SK-N-DZ (cell line): Measurements from ENCODE around the gene ARFGEF3. TPM values are rescaled to one million over a fixed set of nuclear protein-coding genes. Genes with fewer than 3 reads are reported as not detected.
"Not testable (repeated sequence)": the region's sequence is repeated elsewhere in the genome, so short reads cannot be mapped to it uniquely, and the experiment has no call there.

Experiments
- DNase-seq: peaks from one replicate; pipeline ENCODE4 v3.0.0-alpha.2; 2015; ENCODE audit warnings: low spot score
- polyA plus RNA-seq, 2 experiments: library from polyadenylated mRNA; depleted of rRNA; stranded (reverse); fragments of >200 nt; gene quantifications; 2 replicates each; pipeline ENCODE4 v1.2.3, GENCODE V29; 2014

Gene ARFGEF3, protein sequence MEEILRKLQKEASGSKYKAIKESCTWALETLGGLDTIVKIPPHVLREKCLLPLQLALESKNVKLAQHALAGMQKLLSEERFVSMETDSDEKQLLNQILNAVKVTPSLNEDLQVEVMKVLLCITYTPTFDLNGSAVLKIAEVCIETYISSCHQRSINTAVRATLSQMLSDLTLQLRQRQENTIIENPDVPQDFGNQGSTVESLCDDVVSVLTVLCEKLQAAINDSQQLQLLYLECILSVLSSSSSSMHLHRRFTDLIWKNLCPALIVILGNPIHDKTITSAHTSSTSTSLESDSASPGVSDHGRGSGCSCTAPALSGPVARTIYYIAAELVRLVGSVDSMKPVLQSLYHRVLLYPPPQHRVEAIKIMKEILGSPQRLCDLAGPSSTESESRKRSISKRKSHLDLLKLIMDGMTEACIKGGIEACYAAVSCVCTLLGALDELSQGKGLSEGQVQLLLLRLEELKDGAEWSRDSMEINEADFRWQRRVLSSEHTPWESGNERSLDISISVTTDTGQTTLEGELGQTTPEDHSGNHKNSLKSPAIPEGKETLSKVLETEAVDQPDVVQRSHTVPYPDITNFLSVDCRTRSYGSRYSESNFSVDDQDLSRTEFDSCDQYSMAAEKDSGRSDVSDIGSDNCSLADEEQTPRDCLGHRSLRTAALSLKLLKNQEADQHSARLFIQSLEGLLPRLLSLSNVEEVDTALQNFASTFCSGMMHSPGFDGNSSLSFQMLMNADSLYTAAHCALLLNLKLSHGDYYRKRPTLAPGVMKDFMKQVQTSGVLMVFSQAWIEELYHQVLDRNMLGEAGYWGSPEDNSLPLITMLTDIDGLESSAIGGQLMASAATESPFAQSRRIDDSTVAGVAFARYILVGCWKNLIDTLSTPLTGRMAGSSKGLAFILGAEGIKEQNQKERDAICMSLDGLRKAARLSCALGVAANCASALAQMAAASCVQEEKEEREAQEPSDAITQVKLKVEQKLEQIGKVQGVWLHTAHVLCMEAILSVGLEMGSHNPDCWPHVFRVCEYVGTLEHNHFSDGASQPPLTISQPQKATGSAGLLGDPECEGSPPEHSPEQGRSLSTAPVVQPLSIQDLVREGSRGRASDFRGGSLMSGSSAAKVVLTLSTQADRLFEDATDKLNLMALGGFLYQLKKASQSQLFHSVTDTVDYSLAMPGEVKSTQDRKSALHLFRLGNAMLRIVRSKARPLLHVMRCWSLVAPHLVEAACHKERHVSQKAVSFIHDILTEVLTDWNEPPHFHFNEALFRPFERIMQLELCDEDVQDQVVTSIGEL (N-terminal part only)
- polyA plus RNA-seq (2014; cell fraction: cytosol; rRNA removed): 3.7 and 4.1 TPM in 2 replicates
- 2.1 and 3.0 TPM in 2 replicates for polyA plus RNA-seq (2014; cell fraction: nucleus; rRNA removed)

DNA sequence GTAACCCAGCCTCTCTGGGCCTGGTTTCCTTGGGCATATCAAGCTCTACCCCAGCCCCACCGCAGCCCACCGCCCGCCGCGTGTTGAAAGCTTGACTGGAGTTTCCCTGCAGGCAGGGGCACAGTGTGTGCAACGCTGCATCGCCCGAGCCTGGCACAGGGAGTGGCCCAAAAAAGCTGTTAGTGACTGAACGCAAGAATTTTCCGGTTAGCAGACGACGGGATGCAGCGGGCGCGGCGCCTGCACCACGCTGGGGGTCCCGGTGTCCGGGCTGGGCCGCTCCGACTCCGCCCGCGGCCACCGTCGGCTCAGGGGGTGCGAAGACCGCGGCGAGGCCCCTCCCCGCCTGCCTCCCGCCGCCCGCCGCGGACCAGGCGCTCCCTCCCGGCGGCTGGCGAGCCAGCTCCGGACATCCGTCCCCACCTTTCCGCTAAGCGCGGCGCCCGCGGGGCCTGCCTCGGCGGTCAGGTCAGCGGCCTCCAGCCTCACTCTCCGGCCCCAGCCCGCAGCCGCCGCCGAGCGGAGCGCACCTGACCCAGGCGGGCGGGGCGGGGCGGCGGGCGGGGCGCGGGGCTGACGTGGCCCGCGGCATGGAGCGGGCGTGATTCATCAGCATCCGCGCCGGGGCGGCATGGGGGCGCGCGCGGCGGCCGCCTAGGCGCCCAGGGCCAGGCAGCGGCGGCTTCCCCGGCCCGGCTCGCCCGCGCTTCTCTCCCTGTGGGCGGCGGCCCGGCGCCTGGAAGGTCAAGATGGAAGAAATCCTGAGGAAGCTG is at the start of gene ARFGEF3:
TSS of gene ARFGEF3 (plus strand) at position 602 of the 773 bp plus-strand sequence. CDS start at position 750, 148 bp downstream.
- peak; percentile 10 for DNase-seq

DNA sequence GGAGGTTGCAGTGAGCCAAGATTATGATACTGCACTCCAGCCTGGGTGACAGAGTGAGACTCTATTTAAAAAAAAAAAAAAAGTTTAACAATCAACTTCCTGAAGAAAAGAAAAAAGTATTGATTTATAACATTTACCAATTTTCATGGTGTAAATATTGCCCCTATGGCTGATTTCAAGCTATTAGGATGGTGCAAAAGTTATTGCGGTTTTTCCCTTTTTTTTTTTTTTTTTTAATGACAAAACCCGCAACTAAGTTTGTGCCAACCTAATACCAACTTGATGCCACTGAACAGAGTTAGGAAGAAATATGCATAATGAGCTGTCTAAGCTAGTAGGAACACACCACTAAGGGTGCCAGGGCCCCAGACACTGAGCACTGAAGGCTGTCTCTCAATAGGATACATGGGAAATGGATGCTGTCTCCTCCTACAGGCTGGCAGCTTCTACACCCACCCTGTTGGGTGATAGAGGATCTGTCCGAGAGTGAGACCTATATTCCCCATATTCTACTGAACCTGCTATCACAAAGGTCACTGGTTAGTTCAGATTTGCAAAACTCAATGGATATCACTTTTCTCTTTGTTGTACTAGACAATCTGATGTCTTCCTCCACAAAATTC is 48.0 kb upstream of the ARFGEF3 start:
- DNase-seq: no peak

DNA sequence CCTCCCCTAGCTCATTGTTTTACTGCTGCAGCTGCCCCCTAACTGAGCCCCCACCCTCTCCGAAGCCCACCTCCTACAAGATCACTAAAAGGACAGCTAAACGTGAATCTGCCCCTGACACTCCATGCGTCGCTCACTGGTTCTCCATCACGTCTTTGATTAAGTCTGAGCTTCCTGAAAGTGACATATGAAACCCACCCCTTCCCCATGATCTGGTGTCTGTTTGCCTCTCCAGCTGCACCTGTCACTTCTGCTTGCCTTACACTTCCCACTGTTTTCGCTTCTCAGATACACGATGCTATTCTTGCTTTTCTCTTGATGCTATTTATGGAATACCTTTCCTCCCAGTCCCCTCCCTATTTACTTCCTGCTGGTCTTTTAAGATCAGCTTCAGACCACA is 46.5 kb upstream of the ARFGEF3 start:
- no peak for DNase-seq

DNA sequence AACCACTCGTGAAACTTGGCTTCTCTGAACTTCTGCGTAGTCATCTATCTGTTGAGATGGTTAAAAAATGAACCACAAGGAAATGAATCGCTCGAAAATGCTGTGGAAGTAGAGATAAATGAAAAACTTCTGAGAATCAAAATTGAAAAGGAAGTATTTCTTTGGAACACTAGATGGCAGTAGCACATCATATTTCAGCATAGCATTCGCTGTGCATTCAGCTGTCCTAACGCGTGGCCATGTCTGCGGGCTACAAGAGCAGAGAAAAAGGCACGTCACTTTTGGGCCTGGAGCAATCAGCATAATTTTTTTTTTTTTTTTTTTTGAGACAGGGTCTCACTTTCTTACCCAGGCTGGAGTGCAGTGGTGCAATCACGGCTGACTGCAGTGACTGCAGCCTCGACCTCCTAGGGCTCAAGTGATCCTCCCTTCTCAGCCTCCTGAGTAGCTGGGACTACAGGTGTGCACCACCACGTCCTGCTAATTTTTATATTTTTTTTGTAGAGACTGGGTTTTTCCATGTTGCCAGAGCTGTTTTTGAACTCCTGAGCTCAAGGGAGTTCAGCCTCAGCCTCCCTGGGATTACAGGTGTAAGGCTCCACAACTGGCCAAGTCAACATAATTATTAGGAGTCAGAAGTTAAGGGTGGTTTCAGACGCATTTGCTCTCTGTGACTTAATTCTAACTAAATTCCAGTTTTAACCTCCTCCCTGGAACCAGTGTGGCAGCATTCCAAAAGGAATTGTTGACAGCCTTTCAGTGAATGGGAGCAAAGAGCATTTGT is 45.7 kb upstream of the ARFGEF3 start:
- peak; percentile 70 for DNase-seq

DNA sequence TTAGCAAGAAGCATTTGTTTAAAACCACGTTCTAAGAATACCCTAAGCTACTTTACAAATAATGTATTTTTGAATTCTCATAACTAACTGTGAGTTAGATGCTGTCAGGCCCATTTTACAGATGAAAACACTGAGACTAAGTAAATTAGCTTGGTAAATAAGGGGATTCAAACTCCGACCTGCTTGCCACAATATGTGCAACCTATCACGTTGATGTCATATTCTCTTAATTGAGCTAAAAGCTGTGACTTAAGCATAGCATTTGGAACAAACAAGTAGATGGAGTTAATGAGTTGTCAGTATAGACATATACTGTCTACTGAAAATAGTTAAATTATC is 45.1 kb upstream of the ARFGEF3 start:
- no peak for DNase-seq

DNA sequence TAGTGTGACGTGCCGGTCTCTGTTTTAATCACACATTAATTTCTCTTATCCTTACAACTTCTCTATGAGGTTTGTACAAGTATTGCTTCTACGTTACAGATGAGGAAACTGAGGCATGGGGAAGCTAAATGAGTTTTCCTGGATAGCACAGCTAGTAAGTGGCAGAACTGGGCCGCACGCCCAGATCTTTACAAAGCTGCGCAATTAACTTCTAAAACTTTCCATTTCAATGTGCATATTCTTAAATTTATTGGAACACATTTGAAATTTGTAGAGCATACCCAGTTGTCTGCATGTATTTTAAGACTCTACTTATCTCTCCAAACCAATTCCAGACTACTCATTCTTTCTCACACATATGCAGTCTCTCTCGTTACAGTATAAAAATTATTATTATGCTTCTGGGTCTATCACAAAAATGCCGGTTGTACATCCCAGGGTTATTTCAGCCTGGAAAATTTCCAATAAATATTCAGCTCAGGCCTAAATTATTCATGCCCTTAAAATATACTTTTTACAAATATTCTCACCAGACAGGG is 44.3 kb upstream of the ARFGEF3 start:
- no peak for DNase-seq

DNA sequence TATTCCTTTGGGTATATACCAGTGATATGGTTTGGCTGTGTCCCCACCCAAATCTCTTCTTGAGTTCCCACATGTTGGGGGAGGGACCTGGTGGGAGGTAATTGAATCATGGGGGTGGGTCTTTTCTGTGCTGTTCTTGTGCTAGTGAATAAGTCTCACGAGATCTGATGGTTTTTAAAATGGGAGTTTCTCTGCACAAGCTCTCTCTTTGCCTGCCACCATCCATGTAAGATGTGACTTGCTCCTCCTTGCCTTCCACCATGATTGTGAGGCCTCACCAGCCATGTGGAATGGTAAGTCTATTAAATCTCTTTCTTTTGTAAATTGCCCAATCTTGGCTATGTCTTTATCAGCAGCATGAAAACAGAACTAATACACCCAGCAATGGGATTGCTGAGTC is 42.5 kb upstream of the ARFGEF3 start:
- not testable (repeated sequence) for DNase-seq

DNA sequence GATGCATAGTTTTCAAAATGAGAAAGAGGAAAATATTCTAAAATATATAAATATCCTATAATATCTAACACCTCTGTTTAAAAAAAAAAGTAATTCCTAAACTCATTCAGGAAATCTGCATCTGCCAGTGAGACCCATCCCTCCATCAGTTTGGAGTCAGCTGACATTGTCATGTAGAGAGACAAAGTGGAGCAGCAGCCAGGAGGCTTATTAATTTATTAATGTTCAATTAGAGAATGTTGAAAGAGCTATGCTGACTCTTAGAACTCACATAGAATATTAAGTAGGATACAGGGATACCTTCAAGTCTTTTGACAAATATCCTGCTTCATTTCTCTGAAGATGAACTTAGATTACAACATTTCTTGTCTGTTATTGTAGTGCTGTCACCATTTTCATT is 41.8 kb upstream of the ARFGEF3 start:
- no peak for DNase-seq

DNA sequence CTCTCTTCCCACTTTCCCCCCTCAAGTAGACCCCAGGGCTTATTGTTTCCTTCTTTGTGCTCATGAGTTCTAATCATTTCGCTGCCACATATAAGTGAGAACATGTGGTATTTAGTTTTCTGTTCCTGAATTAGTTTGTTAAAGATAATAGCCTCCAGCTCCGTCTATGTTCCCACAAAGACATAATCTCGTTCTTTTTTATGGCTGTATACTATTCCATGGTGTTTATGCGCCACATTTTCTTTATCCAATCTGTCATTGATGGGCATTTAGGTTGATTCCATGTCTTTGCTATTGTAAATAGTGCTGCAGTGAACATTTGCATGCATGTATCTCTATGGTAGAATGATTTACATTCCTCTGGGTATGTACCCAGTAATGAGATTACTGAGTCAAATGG is 37.6 kb upstream of the ARFGEF3 start:
- DNase-seq: no peak

DNA sequence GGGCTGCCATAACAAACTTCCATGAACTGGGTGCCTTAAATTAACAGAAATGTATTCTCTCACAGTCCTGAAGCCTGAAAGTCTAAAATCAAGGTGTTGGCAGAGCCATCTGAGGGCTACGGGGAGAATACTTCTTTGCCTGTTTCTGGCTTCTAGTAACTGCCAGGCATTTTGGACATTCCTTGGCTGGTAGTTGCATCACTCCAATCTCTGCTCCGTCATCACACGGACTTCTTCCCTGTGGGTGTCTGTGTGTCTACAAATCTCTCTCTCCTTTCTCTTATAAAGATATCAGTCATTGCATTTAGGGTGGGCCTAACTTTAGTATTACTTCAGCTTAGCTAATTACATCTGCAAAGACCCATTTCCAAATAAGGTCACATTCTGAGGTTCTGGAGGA is 33.6 kb upstream of the ARFGEF3 start:
- DNase-seq: no peak

DNA sequence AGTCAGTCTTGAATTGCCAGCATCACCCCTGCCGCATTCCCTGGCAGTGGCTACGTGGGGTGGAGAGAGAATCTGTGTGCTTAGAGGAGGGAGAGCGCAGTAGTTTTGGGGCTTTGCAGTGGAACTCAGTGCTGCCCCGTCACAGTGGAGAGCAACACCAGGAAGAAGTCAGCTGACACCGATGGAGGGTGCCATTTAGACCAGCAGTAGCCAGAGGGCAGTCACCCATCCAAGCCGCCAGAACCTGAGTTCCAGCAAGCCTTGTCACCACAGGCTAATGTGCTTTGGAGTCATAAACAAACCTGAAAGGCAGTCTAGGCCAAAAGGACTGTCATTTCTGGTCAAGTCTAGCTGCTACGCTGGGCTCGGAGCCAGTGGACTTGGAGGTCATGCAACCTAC is 32.5 kb upstream of the ARFGEF3 start:
- no peak for DNase-seq

DNA sequence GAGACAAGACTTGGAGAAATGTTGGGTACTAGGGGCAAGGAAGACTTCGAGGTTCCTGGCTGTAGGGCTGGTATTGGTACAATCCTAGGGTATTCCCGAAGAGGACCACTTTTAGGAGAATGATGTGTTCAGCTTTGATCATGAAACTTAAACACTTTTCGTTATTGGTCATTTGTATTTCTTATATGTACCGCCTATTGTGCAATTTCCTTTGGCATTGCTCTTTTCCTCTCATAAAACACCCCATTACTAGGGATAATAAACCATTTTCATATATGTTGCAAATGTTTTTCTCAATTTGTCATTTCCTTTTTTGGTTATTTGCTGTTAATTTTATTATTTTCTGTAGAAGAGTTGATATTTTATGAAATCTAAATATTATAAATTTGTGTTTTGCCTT is 18.9 kb upstream of the ARFGEF3 start:
- no peak for DNase-seq

DNA sequence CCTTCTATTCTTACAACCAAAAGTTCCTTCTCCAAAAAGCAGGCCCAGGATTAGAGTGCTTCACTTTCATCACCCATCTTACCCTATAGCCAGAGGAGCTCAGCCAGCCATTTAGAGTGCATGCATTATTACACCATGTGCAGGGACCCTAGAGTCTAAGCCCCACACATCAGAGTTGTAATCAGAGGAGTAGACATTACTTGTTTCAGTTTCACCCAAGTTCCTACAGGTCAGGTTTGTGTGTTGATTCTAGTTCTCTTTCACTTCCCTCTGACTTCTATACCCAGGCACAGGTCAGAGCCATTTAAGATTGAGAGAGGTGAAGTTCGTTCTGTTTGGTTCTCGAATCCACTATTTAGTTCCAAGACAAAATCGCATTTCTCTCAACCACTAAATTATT is 16.3 kb upstream of the ARFGEF3 start:
- DNase-seq: no peak

DNA sequence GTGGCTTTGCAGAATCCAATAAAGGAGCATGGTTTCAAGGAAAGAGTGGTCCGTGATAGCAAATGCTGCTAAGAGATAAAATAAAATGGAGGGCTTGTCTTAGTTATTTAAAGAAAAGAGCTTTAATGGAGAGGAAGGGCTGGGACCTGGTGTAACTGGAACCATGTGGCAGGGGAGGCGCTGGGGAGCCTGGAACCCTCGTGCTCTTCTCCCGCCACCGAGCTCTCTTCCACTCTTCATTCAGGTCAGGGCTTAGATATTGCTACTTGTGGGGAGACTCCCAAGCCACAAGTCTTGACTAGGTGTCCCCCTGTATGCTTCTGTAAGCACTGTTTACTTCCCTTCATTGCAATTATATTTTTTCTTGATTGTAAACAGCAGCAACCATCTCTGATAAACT is 15.2 kb upstream of the ARFGEF3 start:
- DNase-seq: no peak

DNA sequence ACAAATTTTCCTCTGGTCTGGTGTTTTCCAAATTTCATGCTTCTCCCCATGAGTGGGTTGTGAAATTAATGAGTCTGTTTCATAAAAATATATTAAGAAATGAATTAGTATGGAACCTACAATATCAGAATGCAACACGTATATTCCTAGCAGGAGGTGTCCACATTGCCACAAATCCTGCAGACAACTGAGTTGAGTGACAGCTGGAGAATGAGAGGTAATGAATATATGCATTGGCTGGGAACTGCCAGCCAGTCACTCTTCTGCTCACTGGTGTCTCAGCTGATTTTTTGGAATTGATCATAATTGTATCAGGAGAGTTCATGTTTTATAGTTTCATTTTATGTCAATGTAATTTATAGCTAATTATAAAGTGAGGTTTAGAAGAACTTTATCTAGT is 6.3 kb upstream of the ARFGEF3 start:
- DNase-seq: no peak

DNA sequence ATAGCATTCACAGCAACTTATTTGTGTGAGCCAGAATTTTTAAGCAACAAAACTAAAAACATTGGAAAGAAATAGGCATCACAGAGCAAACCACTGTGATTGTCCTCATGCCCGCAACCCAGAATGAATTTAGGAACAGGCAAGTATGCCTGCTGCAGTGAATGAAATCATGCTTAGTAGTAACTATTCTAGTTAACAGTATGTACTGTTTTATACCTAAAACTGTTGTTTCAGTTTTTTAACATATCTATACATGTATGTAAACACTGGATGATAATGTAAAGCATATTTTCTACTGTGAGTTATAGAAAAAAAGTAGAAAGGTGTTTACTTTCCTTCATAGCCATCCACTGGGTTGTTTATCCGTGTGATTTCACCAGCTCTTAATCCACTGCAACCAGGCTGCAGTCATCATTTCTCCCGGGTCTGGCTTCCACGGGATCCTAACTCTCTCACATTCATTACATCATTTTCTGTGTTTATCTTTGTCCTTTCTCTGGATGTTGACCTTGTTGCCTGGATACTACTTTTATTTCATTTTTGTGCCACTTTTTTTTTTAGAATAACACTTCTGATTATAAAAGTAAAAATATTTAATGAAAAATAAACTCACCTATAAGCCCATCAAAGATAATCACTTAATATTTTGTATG is 3.6 kb upstream of the ARFGEF3 start:
- DNase-seq: no peak

DNA sequence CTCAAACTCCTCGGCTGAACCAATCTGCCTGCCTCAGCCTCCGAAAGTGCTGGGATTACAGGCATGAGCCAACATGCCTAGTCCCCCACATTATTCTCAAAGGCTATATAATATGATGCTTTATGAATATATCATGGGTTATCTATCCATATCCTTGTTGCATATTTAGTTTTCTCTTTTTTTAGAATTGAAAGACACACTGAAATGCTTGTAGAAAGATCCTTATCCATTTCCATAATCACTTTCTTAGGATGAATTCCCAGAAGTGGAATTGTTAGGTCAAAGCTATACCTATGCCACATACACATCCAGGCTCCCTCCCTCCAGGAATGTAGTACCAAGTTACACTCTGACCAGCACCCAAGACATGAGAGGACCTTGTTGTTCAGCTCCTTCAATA is 2.5 kb upstream of the ARFGEF3 start:
- no peak for DNase-seq

DNA sequence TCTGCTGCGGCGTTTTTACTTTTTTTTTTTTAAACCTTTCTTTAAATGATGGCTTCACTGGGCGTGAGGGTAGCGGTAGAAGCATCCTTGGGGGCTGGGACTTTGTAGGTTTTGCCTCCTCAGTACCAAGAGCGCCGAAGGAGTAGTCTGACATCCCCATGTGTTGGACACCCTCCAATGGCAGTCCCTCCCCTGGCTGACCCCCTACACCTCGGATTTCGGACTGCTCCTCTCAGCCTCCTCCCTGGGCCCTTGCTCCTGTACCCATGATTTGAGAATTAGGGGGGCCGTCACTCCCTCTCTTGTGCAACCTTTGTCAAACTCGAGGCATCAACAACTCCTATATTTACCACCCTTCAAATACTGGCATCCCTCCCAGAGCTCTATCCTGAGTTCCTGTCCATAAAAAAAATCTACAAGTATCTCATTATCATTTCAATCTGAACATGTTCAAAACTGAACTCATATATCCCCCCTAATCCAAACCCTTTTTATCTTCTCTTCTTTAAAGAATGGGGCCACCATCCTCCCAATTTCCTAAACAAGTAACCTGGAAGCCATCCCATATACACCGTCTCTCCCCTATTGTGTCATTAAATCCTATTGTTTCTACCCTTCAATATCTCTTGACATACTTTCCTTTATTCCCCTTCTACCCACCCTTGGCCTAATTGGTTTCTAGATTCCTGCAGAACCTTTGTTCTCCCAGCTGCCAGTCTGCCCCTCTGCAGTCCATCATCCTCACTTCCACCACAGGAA is 1.2 kb upstream of the ARFGEF3 start:
- no peak for DNase-seq

DNA sequence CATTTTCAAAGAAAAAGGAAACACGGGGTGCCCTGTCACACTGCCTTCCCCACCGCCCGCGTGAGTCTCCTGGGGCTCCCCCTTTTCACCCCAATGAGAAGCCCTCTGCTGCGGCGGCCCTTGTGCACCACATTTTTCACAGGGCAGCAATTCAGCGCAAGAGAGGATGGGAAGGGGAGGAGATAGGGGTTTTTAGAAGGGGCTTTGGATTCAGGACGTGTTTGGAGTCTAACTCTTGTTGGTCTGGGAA is 726 bp upstream of the ARFGEF3 start:
- no peak for DNase-seq
